ENCODE data around the gene ANKRD63.

Gene ANKRD63

DNA sequence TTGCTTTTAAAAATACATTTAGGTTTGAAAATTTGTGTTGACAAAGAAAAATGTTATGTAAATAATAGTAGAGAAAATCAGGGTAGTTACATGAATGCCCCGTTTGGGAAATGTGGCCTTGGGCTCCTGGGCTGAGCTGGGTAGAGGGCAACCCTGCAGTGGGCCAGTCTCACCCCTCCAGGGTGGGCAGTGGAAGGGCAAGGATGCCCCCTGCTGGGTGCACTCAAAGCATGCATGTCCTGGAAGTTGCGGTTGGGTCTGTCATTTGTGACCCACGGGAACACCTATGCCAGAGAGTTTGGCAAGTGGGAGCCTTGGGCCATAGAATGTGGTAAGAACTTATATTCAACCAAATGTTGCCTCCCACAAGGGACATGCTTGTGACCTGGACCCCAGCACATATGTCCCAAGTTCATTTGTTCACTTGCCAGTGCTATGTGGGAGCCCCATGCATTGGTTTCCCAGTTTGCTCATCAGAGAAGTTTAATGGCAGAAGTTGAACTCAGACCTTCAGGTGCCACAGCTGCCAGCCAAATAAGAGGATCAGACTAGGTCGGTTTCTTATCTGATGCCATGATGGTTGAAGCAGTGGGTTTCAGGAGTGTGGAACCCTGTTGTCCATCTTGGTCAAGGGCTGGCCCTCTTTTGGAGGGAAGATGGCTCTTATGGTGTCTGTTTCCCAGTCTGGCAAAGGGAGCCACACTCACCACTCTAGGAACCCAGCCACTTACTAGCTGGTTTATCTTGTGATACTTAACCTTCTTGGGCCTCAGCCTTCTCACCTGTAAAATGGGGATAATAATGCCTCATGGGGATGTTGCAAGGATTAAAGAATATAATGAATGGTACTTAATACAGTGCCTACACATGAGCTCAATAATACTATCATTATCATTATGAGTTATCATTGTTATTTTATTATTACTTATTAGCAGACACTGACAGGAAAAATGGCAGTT is 27.4 kb upstream of the ANKRD63 start:
- TF ChIP-seq Cebpa-rat (IDR thresholded peaks at IDR 0.05) = no peak
- Histone ChIP-seq H3K4me2 (peak overlapping the region in 10 of 11 experiments; percentile 91 to 100 (median 98); a peak in 17 of 22 replicates), H3K27me3 (peaks cover 0 to 11% (median 0%) of the 10 kb centered on the region in 11 experiments; a peak in 4 of 22 replicates), H3K36me3 (peaks cover 0 to 7% (median 0%) of the 10 kb centered on the region in 11 experiments; a peak in 6 of 22 replicates), H3K27ac (peak overlapping the region in 5 of 11 experiments; percentile 86 to 93 (median 90); a peak in 6 of 22 replicates), H3K4me1 (peaks cover 45 to 74% (median 64%) of the 10 kb centered on the region in 10 experiments), H3K9me3 (replicated peaks in 1 of 11) (no peaks in the 10 kb centered on the region), H4K20me1 (peaks cover 0 to 15% (median 4%) of the 10 kb centered on the region in 11 experiments; a peak in 10 of 22 replicates), H3K9ac (peak overlapping the region in 5 of 11 experiments; percentile 79 to 86 (median 86); a peak in 4 of 22 replicates), H3K4me3 (peak overlapping the region in 1 of 10 experiments; percentile 81; a peak in 1 of 20 replicates)

DNA sequence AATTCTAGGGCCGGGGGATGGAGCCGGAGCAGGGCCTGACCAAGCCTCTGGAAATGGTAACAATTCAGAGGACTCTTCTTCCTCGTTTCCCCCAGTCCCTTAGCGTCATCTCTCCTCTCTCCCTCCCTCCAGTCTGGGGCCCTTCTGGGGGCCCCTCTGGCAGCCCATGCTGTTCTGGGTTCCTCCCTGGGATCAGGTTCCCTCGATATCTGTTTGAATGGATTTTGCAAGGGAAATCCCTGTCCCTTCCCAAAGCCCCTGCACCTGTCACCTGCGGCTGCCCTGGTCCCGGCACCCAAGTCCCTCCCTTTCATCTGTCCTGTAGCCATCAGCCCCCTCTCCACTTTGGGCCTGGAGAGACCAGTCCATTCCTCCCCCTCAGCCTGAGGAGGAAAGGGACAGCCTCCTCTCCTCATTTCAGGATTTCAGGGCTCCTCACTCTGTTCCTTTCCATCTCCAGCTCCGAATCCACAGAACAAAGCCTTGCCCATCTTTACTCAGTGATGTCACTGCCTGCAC is 26.5 kb upstream of the ANKRD63 start:
- Histone ChIP-seq H3K4me3 (peak overlapping the region in 7 of 10 experiments; percentile 57 to 83 (median 66); a peak in 12 of 20 replicates), H3K4me1 (peaks cover 45 to 78% (median 65%) of the 10 kb centered on the region in 10 experiments), H3K4me2 (peak overlapping the region; percentile 91 to 100 (median 98)), H3K27ac (peak overlapping the region in 10 of 11 experiments; percentile 85 to 94 (median 92); a peak in 20 of 22 replicates), H3K36me3 (peaks cover 0 to 14% (median 2%) of the 10 kb centered on the region in 11 experiments; a peak in 9 of 22 replicates), H3K9me3 (replicated peaks in 1 of 11) (no peaks in the 10 kb centered on the region), H3K9ac (peak overlapping the region; percentile 7 to 86 (median 84); a peak in 17 of 22 replicates), H3K27me3 (peaks cover 0 to 10% (median 0%) of the 10 kb centered on the region in 11 experiments; a peak in 3 of 22 replicates), H4K20me1 (peaks cover 0 to 24% (median 7%) of the 10 kb centered on the region in 11 experiments; a peak in 12 of 22 replicates)
- no peak for TF ChIP-seq Cebpa-rat (IDR thresholded peaks at IDR 0.05)

DNA sequence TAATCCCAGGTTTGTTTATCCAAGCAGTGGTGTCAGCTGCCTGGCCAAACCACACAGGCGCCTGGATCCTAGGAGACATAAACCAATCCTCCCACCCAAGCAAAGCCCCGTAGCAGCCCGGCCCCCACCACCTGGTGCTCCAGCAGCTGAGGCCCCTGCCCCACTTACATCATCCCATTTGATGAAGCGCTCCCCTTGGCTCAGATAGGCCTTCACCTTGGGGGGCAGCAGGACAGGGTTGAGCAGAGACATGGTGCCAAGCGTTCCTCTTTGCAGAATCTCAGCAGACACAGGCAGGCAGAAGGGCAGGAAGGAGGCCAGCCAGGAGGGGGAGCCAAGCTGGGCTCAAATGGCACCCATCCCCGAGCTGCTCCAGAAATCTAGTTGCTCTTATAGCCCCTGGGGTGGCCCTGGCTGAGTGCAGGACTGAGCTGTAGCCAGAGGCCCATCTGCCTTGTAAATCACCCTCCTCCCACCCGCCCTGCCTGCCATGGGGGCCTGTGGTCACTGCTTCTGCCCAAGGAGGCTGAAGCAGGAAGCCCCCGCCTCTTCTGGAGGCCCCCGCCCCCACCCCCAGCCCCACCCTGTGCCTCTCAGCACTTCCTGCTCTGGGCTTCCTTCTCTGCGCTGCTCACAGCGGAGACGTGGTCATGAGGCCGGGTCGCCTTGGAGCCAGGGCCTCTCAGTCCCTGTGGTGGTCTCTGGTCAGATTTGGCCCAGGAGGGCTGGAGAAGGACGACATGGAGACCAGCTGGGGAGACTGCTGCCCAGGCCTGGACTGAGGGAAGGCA is 24.8 kb upstream of the ANKRD63 start, which contains the start of gene PLCB2:
Gene PLCB2, minus strand, starts transcription at position 515 of the 791 bp plus-strand sequence. Its CDS starts 263 bp downstream, at position 252.
- Histone ChIP-seq H3K27me3 (no peaks in the 10 kb centered on the region), H3K4me2 (peak within 1 kb of the TSS; percentile 91 to 100 (median 98)), H3K9ac (peak within 1 kb of the TSS; percentile 79 to 92 (median 86)), H3K36me3 (peaks cover 6 to 32% (median 20%) of the 10 kb centered on the region in 11 experiments; a peak in 21 of 22 replicates), H4K20me1 (peaks cover 0 to 42% (median 18%) of the 10 kb centered on the region in 11 experiments; a peak in 12 of 22 replicates), H3K9me3 (replicated peaks in 1 of 11) (no peaks in the 10 kb centered on the region), H3K4me1 (peaks cover 44 to 81% (median 63%) of the 10 kb centered on the region in 10 experiments), H3K4me3 (peak within 1 kb of the TSS; percentile 55 to 83 (median 66)), H3K27ac (peak within 1 kb of the TSS; percentile 85 to 94 (median 91))
- TF ChIP-seq Cebpa-rat (IDR thresholded peaks at IDR 0.05) = no peak

DNA sequence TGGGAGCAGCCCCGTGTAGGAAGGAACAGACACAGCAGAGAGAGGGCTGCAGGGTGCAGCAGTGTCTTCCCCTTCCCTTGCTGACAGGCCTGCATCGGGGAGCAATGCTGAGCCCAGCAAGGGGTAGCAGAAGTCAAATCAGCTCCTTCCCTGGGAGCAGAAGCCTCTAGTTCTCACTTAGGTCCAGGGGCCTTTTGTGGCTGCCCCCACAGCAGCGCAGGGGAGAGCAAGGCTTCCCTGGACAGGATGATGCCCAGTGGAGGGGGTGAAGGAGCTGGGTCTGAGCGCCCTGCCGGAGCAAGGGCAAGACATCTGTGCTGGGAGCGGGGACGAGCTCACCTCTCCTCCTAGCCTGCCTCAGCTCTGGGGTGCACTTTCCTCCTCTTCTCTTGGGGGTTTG is 24.0 kb upstream of the ANKRD63 start:
- Histone ChIP-seq H3K27me3 (no peaks in the 10 kb centered on the region), H3K4me3 (peak overlapping the region; percentile 55 to 83 (median 66)), H4K20me1 (peaks cover 0 to 49% (median 18%) of the 10 kb centered on the region in 11 experiments; a peak in 12 of 22 replicates), H3K36me3 (peaks cover 13 to 39% (median 27%) of the 10 kb centered on the region in 11 experiments; a peak in 21 of 22 replicates), H3K9me3 (replicated peaks in 1 of 11) (peaks cover 0 to 7% (median 0%) of the 10 kb centered on the region in 11 experiments; a peak in 4 of 22 replicates), H3K4me1 (peaks cover 48 to 88% (median 69%) of the 10 kb centered on the region in 10 experiments), H3K4me2 (peak overlapping the region; percentile 91 to 100 (median 98)), H3K27ac (peak overlapping the region; percentile 56 to 94 (median 91)), H3K9ac (peak overlapping the region; percentile 79 to 90 (median 85))
- no peak for TF ChIP-seq Cebpa-rat (IDR thresholded peaks at IDR 0.05)

DNA sequence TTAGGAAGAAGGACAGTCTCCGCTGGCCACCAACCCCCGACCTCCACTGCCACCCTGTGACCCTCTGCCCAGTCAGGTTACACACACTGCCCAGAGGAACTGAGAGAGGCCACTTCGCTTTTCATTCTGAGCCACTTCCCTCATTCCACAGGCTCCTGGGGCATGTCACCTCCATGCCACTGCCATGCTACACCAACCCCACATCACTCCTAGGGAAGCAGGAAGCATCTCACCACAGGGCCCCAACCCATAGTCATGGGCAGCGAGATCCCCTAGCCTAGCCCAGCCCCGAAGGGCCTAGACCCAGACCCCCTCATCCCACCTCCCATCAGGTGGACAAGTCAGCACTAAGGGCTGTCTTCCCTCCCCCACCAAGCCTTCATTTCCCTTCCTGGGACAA is 23.5 kb upstream of the ANKRD63 start:
- peak overlapping the region; percentile 56 to 94 (median 91); a peak in 20 of 22 replicates for H3K27ac ChIP-seq
- H3K9ac ChIP-seq = peak overlapping the region; percentile 79 to 90 (median 85)
- peak overlapping the region; percentile 55 to 83 (median 66) for H3K4me3 ChIP-seq
- H4K20me1 ChIP-seq = peaks cover 0 to 54% (median 18%) of the 10 kb centered on the region in 11 experiments; a peak in 12 of 22 replicates
- H3K4me1 ChIP-seq = peaks cover 53 to 90% (median 73%) of the 10 kb centered on the region in 10 experiments
- H3K36me3 ChIP-seq = peaks cover 19 to 44% (median 32%) of the 10 kb centered on the region in 11 experiments; a peak in 21 of 22 replicates
- H3K9me3 ChIP-seq (replicated peaks in 1 of 11) = peaks cover 0 to 12% (median 0%) of the 10 kb centered on the region in 11 experiments; a peak in 7 of 22 replicates
- no peak for TF ChIP-seq Cebpa-rat (IDR thresholded peaks at IDR 0.05)
- H3K27me3 ChIP-seq = no peaks in the 10 kb centered on the region
- H3K4me2 ChIP-seq = peak overlapping the region; percentile 91 to 100 (median 98)

DNA sequence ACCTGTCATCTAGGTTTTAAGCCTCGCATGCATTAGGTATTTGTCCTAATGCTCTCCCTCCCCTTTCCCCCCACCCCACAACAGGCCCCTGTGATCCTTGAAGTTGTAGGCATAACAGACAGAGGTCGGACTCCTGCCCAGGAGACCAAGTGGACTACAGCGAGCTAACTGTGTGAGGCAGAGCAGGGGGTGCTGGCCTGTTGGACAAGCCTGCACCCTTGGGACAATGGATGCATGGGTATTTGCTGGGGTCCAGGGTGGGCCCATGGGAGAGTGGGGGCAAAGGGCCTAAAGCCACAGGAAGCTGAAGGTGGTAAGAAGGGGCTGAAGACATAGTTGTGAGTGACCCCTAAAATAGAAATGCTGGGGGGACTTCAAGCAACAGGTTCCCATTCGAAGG is 22.4 kb upstream of the ANKRD63 start:
- TF ChIP-seq Cebpa-rat (IDR thresholded peaks at IDR 0.05) = no peak
- Histone ChIP-seq H4K20me1 (peaks cover 0 to 63% (median 18%) of the 10 kb centered on the region in 11 experiments; a peak in 12 of 22 replicates), H3K4me2 (peak overlapping the region in 9 of 11 experiments; percentile 91 to 100 (median 98); a peak in 16 of 22 replicates), H3K4me3 (peak overlapping the region in 3 of 10 experiments; percentile 66 to 83 (median 81); a peak in 6 of 20 replicates), H3K9ac (peak overlapping the region in 1 of 11 experiments; percentile 35; a peak in 2 of 22 replicates), H3K4me1 (peaks cover 59 to 91% (median 71%) of the 10 kb centered on the region in 10 experiments), H3K27me3 (no peaks in the 10 kb centered on the region), H3K36me3 (peaks cover 30 to 55% (median 43%) of the 10 kb centered on the region in 11 experiments), H3K27ac (no peak overlapping the region), H3K9me3 (replicated peaks in 1 of 11) (peaks cover 0 to 23% (median 10%) of the 10 kb centered on the region in 11 experiments; a peak in 18 of 22 replicates)

DNA sequence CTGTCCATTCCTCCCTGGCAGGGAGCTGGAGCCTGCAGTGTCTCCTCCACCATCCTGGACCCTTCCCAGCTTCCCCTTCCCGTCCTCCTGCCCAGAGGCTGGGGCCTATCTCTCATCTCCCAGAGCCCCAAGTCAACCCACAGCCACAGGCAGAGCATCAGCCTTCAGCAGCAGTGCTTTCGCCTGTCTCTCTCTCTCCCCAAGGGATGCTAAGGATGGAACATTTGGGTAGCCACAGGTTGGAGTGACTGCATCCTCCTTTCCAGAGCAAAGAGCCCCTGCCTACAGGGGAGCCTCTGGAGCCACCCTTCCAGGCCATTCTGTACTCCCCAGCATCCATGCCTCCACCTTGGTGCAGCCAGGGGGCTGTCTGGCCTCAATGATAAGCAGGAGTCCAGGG is 20.7 kb upstream of the ANKRD63 start:
- Histone ChIP-seq H3K27me3 (no peaks in the 10 kb centered on the region), H3K27ac (no peak overlapping the region), H3K4me2 (peak overlapping the region in 5 of 11 experiments; percentile 35 to 100 (median 97); a peak in 6 of 22 replicates), H4K20me1 (peaks cover 0 to 80% (median 18%) of the 10 kb centered on the region in 11 experiments; a peak in 12 of 22 replicates), H3K9me3 (replicated peaks in 1 of 11) (peaks cover 0 to 32% (median 19%) of the 10 kb centered on the region in 11 experiments; a peak in 18 of 22 replicates), H3K36me3 (peaks cover 41 to 72% (median 60%) of the 10 kb centered on the region in 11 experiments), H3K4me3 (no peak overlapping the region), H3K4me1 (peaks cover 44 to 74% (median 54%) of the 10 kb centered on the region in 10 experiments), H3K9ac (no peak overlapping the region)
- TF ChIP-seq Cebpa-rat (IDR thresholded peaks at IDR 0.05) = no peak

Data from BLaER1 treated with 17β-estradiol and CSF1 and Interleukin-3, amounts not matched to agents 10 nM and 100 nM (cell line).